HepG2 (cell line): ENCODE data around the gene SNX9. TPM values are rescaled to one million over a fixed set of nuclear protein-coding genes. Genes with fewer than 3 reads are reported as not detected.

Experiments
- FOXM1 ChIP-seq: sonication (generic); formaldehyde crosslinking; IDR thresholded peaks from 2 replicates; pipeline ENCODE4 v1.5.0; 2020; ENCODE audit warnings: missing genetic modification reagents
- FOXO1 ChIP-seq: sonication (generic); formaldehyde crosslinking; IDR thresholded peaks from 2 replicates; pipeline ENCODE4 v1.4.0; 2020; ENCODE audit warnings: missing genetic modification reagents
- MAFF ChIP-seq: IDR thresholded peaks from 2 replicates; pipeline ENCODE4 v1.6.1; 2011; ENCODE audit warnings: low read depth, low read length, improper control_type of control experiment
- MATR3 ChIP-seq: sonication (generic); formaldehyde crosslinking; IDR thresholded peaks from 2 replicates; pipeline ENCODE4 v1.4.0; 2020; ENCODE audit warnings: missing genetic modification reagents
- NAIF1 ChIP-seq: sonication (generic); formaldehyde crosslinking; IDR thresholded peaks from 2 replicates; pipeline ENCODE4 v1.5.0; 2020; ENCODE audit warnings: mild to moderate bottlenecking, missing genetic modification reagents, borderline replicate concordance
- PHF5A ChIP-seq: IDR thresholded peaks from one replicate; pipeline ENCODE4 v1.6.1; 2018; ENCODE audit warnings: low read depth, missing genetic modification reagents; ENCODE audit not compliant: unreplicated experiment
- TAF1 ChIP-seq: sonication (generic); formaldehyde crosslinking; IDR thresholded peaks from 2 replicates; pipeline ENCODE4 v1.4.0; 2020; ENCODE audit warnings: missing genetic modification reagents
- ZBTB7A ChIP-seq: sonication (generic); formaldehyde crosslinking; IDR thresholded peaks from 2 replicates; pipeline ENCODE4 v1.8.0; 2022; ENCODE audit warnings: mild to moderate bottlenecking, missing genetic modification reagents
- ZNF317 ChIP-seq: sonication (generic); formaldehyde crosslinking; IDR thresholded peaks from 2 replicates; pipeline ENCODE4 v1.5.0; 2020; ENCODE audit warnings: mild to moderate bottlenecking, missing genetic modification reagents
- ZNF451 ChIP-seq: sonication (generic); formaldehyde crosslinking; IDR thresholded peaks from 2 replicates; pipeline ENCODE4 v1.5.0; 2020; ENCODE audit warnings: mild to moderate bottlenecking, missing genetic modification reagents
- ZNF530 ChIP-seq: sonication (generic); formaldehyde crosslinking; IDR thresholded peaks from 2 replicates; pipeline ENCODE4 v1.5.0; 2020; ENCODE audit warnings: low read depth, mild to moderate bottlenecking, missing genetic modification reagents
- ZNF558 ChIP-seq: sonication (generic); formaldehyde crosslinking; IDR thresholded peaks from 2 replicates; pipeline ENCODE4 v1.9.0; 2022; ENCODE audit warnings: mild to moderate bottlenecking, missing genetic modification reagents, borderline replicate concordance
- ZNF562 ChIP-seq: sonication (generic); formaldehyde crosslinking; IDR thresholded peaks from 2 replicates; pipeline ENCODE4 v1.8.0; 2022; ENCODE audit warnings: missing genetic modification reagents, borderline replicate concordance
- ZNF563 ChIP-seq: sonication (generic); formaldehyde crosslinking; IDR thresholded peaks from 2 replicates; pipeline ENCODE4 v1.8.0; 2022; ENCODE audit warnings: mild to moderate bottlenecking, moderate library complexity, missing genetic modification reagents
- ZNF615 ChIP-seq: sonication (generic); formaldehyde crosslinking; IDR thresholded peaks from 2 replicates; pipeline ENCODE4 v1.5.0; 2020; ENCODE audit warnings: mild to moderate bottlenecking, missing genetic modification reagents, borderline replicate concordance
- ZSCAN12 ChIP-seq: sonication (generic); formaldehyde crosslinking; IDR thresholded peaks from 2 replicates; pipeline ENCODE4 v1.9.0; 2021; ENCODE audit warnings: mild to moderate bottlenecking, missing genetic modification reagents
- polyA plus RNA-seq, 8 experiments: library from polyadenylated mRNA; depleted of rRNA in 3 of 8; stranded (reverse) in 7 of 8; unstranded in 1 of 8; fragments of >200 nt; fragmentation: Illumina TruSeq in 4 of 8; extraction: Trizol in 4 of 8; gene quantifications; 2 replicates each; pipeline versions ENCODE4 v1.2.1 to v1.2.3, GENCODE V29; 2011 to 2016; ENCODE audit warnings: low read depth in 4 of 8, missing spikeins in 1 of 8, mixed read lengths in 1 of 8; ENCODE audit not compliant: insufficient read depth in 1 of 8
- total RNA-seq, 5 experiments: library from RNA; depleted of rRNA; stranded (reverse); fragments of >200 nt; fragmentation: Illumina TruSeq; extraction: Trizol; gene quantifications; 2 replicates each; pipeline ENCODE4 v1.2.3, GENCODE V29; 2016; ENCODE audit warnings: low read depth in 1 of 5
- TF ChIP-seq, protein P1 (sequence below): sonication (generic); formaldehyde crosslinking; IDR thresholded peaks from 2 replicates; pipeline ENCODE4 v1.5.1; 2020; ENCODE audit warnings: mild to moderate bottlenecking, missing genetic modification reagents, borderline replicate concordance
- TF ChIP-seq, protein P2 (sequence below): sonication (generic); formaldehyde crosslinking; IDR thresholded peaks from 2 replicates; pipeline ENCODE4 v1.8.1; 2023; ENCODE audit warnings: mild to moderate bottlenecking, inconsistent platforms, moderate library complexity, missing genetic modification reagents, borderline replicate concordance
- TF ChIP-seq, protein P3 (sequence below): sonication (generic); formaldehyde crosslinking; IDR thresholded peaks from 2 replicates; pipeline ENCODE4 v1.4.0; 2020; ENCODE audit warnings: missing genetic modification reagents
- TF ChIP-seq, protein P4 (sequence below): sonication (generic); formaldehyde crosslinking; IDR thresholded peaks from 2 replicates; pipeline ENCODE4 v1.9.0; 2022; ENCODE audit warnings: low read depth, missing genetic modification reagents

Gene SNX9
- total and polyA plus RNA-seq, 2 of the 13 experiments (the other 11 are each of a cell fraction or from before 2014, with no cell fraction given) = 21.9 to 36.0 TPM

DNA sequence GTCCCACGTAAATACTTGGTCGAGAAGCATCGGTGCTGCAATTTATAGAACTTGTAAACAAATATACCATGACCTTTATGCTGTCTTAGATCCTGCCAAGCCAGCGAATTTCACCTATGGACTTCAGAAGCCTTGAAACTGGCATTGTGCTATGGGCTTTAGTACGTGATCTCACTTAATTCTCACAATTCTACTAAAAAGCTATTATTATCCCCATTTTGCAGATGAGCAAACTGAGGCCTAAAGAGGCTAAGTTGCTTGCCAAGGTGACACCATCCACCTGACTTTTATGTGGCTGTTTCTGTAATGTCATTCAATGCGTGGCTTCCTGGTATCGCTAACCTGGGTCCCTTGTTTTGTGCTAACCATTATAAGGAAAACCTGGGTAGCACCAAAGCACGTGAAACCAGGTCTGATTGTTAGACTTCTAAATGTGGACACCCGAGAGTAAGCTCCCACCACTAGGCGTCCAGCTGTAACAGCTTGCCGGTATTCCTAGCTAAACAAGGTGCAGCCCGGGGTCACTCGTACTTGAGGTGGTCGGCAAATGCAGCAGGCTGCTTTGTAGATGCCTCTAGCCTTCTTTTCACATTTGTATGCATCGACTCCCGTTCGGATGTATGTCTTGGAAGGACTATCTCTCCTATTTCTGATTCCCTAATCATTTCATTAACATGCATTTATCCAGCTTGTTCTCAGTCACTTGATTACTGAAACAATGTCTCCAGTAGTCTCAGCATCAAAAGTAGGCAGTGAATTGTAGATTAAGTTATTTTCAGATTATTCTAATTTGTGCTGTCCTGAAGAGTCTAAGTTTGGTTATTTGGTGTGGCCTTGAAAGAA lies 159.7 kb downstream of the SNX9 start (continued):
- TF ChIP-seq FOXM1 (CRISPR knock-in tag) (no peak), ZNF451 (CRISPR knock-in tag) (no peak), ZNF530 (CRISPR knock-in tag) (no peak), NAIF1 (CRISPR knock-in tag) (no peak), ZNF562 (CRISPR knock-in tag) (no peak), ZSCAN12 (no peak), ZBTB7A (CRISPR knock-in tag) (peak; percentile 69; the same call in 1 of the 2 replicates), MAFF (no peak; the same call in 1 of the 2 replicates), ZNF558 (CRISPR knock-in tag) (no peak; the same call in 1 of the 2 replicates), ZNF615 (CRISPR knock-in tag) (no peak), PHF5A (no peak), TAF1 (CRISPR knock-in tag) (no peak; the same call in 1 of the 2 replicates), ZNF317 (no peak), ZNF563 (CRISPR knock-in tag) (no peak), FOXO1 (CRISPR knock-in tag) (peak; percentile 25; the same call in 1 of the 2 replicates), MATR3 (CRISPR knock-in tag) (no peak)
- TF ChIP-seq, protein P1, sequence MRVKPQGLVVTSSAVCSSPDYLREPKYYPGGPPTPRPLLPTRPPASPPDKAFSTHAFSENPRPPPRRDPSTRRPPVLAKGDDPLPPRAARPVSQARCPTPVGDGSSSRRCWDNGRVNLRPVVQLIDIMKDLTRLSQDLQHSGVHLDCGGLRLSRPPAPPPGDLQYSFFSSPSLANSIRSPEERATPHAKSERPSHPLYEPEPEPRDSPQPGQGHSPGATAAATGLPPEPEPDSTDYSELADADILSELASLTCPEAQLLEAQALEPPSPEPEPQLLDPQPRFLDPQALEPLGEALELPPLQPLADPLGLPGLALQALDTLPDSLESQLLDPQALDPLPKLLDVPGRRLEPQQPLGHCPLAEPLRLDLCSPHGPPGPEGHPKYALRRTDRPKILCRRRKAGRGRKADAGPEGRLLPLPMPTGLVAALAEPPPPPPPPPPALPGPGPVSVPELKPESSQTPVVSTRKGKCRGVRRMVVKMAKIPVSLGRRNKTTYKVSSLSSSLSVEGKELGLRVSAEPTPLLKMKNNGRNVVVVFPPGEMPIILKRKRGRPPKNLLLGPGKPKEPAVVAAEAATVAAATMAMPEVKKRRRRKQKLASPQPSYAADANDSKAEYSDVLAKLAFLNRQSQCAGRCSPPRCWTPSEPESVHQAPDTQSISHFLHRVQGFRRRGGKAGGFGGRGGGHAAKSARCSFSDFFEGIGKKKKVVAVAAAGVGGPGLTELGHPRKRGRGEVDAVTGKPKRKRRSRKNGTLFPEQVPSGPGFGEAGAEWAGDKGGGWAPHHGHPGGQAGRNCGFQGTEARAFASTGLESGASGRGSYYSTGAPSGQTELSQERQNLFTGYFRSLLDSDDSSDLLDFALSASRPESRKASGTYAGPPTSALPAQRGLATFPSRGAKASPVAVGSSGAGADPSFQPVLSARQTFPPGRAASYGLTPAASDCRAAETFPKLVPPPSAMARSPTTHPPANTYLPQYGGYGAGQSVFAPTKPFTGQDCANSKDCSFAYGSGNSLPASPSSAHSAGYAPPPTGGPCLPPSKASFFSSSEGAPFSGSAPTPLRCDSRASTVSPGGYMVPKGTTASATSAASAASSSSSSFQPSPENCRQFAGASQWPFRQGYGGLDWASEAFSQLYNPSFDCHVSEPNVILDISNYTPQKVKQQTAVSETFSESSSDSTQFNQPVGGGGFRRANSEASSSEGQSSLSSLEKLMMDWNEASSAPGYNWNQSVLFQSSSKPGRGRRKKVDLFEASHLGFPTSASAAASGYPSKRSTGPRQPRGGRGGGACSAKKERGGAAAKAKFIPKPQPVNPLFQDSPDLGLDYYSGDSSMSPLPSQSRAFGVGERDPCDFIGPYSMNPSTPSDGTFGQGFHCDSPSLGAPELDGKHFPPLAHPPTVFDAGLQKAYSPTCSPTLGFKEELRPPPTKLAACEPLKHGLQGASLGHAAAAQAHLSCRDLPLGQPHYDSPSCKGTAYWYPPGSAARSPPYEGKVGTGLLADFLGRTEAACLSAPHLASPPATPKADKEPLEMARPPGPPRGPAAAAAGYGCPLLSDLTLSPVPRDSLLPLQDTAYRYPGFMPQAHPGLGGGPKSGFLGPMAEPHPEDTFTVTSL (CRISPR knock-in tag) = no peak
- TF ChIP-seq, protein P2, sequence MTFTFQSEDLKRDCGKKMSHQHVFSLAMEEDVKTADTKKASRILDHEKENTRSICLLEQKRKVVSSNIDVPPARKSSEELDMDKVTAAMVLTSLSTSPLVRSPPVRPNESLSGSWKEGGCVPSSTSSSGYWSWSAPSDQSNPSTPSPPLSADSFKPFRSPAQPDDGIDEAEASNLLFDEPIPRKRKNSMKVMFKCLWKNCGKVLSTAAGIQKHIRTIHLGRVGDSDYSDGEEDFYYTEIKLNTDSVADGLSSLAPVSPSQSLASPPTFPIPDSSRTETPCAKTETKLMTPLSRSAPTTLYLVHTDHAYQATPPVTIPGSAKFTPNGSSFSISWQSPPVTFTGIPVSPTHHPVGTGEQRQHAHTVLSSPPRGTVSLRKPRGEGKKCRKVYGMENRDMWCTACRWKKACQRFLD (CRISPR knock-in tag) = no peak
- TF ChIP-seq, protein P3, sequence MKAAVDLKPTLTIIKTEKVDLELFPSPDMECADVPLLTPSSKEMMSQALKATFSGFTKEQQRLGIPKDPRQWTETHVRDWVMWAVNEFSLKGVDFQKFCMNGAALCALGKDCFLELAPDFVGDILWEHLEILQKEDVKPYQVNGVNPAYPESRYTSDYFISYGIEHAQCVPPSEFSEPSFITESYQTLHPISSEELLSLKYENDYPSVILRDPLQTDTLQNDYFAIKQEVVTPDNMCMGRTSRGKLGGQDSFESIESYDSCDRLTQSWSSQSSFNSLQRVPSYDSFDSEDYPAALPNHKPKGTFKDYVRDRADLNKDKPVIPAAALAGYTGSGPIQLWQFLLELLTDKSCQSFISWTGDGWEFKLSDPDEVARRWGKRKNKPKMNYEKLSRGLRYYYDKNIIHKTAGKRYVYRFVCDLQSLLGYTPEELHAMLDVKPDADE (CRISPR knock-in tag) = no peak
- TF ChIP-seq, protein P4, sequence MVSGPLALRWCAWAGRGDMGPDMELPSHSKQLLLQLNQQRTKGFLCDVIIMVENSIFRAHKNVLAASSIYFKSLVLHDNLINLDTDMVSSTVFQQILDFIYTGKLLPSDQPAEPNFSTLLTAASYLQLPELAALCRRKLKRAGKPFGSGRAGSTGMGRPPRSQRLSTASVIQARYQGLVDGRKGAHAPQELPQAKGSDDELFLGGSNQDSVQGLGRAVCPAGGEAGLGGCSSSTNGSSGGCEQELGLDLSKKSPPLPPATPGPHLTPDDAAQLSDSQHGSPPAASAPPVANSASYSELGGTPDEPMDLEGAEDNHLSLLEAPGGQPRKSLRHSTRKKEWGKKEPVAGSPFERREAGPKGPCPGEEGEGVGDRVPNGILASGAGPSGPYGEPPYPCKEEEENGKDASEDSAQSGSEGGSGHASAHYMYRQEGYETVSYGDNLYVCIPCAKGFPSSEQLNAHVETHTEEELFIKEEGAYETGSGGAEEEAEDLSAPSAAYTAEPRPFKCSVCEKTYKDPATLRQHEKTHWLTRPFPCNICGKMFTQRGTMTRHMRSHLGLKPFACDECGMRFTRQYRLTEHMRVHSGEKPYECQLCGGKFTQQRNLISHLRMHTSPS (CRISPR knock-in tag) = no peak
